ENCODE data around the gene TAAR6.
"Not testable (repeated sequence)": the region's sequence is repeated elsewhere in the genome, so short reads cannot be mapped to it uniquely, and the experiment has no call there.

TAAR6 gene

DNA sequence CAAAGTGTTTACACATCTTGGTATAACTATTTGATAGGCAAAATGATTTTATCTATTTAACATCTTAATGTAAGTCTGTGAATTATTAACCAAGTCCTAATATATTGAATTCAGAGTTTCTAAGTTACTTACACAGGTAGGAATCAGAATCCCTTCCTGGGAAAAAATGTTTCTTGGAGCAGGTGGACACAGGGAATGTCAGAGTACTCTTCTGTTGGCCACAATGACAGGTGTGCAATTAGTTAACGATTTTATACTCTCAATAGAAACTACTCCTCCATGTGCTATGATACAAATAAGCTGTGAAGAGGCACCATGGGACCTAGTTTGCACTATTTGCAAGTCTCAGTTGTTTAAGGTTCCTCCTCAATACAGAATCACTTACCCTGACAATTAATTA lies 20.2 kb downstream of the TAAR6 start:
- Histone ChIP-seq H3K9ac (ENCODE audit: low read depth, low read length) (no peak overlapping the region), H3K4me3 (ENCODE audit: low read length) (no peak overlapping the region), H3K36me3 (ENCODE audit: insufficient read depth, low read depth, low read length) (no peaks in the 10 kb centered on the region), H3K9me3 (ENCODE audit: insufficient read depth, low read depth, low read length) (no peaks in the 10 kb centered on the region), H3K27me3 (ENCODE audit: insufficient read depth, low read length) (no peaks in the 10 kb centered on the region), H3K4me1 (ENCODE audit: insufficient read depth, low read length) (no peaks in the 10 kb centered on the region), H3K27ac (ENCODE audit: low read length) (no peak overlapping the region)

DNA sequence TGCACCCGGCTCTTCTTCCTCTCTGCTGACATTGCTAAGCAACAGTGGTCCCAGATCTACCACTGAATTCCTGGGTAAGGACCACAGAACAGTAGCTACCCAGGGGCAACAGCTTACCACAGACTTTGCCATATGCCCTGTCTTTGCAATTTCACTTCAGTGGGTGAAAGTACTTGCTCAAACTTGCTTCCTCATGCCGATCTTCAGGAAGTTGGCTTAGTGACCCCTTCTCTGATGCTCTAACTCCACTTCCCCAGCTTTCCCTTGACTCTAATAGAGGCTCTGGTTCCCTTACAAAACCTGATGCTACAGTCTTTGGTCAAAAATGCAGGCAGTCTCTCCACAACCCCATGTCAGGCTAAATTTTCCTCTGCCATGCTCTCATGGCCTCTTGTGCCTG lies 22.7 kb downstream of the TAAR6 start:
- Histone ChIP-seq H3K27ac (ENCODE audit: low read length) (no peak overlapping the region), H3K4me1 (ENCODE audit: insufficient read depth, low read length) (no peaks in the 10 kb centered on the region), H3K36me3 (ENCODE audit: insufficient read depth, low read depth, low read length) (no peaks in the 10 kb centered on the region)

DNA sequence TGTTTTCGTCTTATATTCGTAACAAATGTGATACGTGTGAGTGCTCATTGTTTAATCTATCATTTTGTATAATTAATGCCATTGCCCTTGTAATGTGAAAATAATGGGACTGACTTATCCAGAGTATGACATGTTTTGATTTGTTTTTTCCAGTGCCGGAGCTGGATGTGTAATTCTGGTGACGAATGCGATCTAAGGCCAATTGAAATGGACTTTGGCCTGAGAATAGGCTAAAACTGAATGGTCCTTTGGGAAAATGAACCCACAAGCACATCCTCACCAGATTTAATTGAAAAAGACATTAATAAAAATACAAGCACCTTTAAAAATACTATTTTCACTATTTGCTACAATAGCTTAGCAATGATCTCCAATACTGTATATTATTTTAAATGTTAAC lies 26.1 kb downstream of the TAAR6 start:
- Histone ChIP-seq H3K36me3 (ENCODE audit: insufficient read depth, low read depth, low read length) (no peaks in the 10 kb centered on the region), H3K4me1 (ENCODE audit: insufficient read depth, low read length) (no peaks in the 10 kb centered on the region), H3K4me3 (ENCODE audit: low read length) (no peak overlapping the region), H3K9me3 (ENCODE audit: insufficient read depth, low read depth, low read length) (no peaks in the 10 kb centered on the region), H3K27me3 (ENCODE audit: insufficient read depth, low read length) (no peaks in the 10 kb centered on the region), H3K9ac (ENCODE audit: low read depth, low read length) (no peak overlapping the region), H3K27ac (ENCODE audit: low read length) (no peak overlapping the region)

More for the DNA sequence above, 22.7 kb downstream of the TAAR6 start:
- no peak overlapping the region for H3K9ac ChIP-seq (ENCODE audit: low read depth, low read length)
- H3K27me3 ChIP-seq (ENCODE audit: insufficient read depth, low read length): no peaks in the 10 kb centered on the region
- no peaks in the 10 kb centered on the region for H3K9me3 ChIP-seq (ENCODE audit: insufficient read depth, low read depth, low read length)
- no peak overlapping the region for H3K4me3 ChIP-seq (ENCODE audit: low read length)

DNA sequence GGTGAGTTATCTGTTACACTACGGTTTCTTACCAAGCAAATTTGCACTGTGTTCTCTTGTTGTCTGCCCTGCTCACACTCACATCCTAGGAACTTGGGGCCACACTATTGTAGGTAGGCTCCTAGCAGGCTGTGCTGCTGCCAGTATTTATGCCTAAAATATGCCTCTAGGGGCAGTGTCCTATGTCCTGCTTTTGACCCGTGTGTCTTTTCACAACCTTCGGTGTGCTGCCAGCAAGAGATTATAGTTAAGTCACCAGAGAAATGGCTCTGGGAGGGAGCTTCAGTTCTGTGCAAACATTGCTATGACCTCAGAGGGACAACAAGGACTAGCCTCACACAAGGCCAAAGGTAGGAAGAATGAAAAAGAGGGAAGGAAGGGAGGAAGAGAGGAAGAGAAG lies 28.4 kb downstream of the TAAR6 start:
- Histone ChIP-seq H3K9me3 (ENCODE audit: insufficient read depth, low read depth, low read length) (no peaks in the 10 kb centered on the region), H3K4me1 (ENCODE audit: insufficient read depth, low read length) (no peaks in the 10 kb centered on the region), H3K36me3 (ENCODE audit: insufficient read depth, low read depth, low read length) (no peaks in the 10 kb centered on the region), H3K27me3 (ENCODE audit: insufficient read depth, low read length) (no peaks in the 10 kb centered on the region), H3K4me3 (ENCODE audit: low read length) (no peak overlapping the region), H3K9ac (ENCODE audit: low read depth, low read length) (no peak overlapping the region), H3K27ac (ENCODE audit: low read length) (no peak overlapping the region)

DNA sequence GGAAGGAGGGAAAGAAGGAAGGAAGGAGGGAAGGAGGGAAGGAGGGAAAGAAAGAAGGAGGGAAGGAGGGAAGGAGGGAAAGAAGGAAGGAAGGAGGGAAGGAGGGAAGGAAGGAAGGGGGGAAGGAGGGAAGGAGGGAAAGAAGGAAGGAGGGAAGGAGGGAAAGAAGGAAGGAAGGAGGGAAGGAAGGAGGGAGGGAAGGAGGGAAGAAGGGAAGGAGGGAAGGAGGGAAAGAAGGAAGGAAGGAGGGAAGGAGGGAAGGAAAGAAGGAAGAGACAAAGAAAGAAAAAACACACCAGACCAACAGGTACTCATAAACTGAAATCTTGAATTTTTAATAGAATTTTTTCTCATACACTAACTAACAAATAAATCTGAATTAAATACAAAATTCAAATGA lies 30.8 kb downstream of the TAAR6 start:
- H3K27ac ChIP-seq (ENCODE audit: low read length); H3K9me3 ChIP-seq (ENCODE audit: insufficient read depth, low read depth, low read length); H3K4me3 ChIP-seq (ENCODE audit: low read length); H3K9ac ChIP-seq (ENCODE audit: low read depth, low read length); H3K36me3 ChIP-seq (ENCODE audit: insufficient read depth, low read depth, low read length); H3K27me3 ChIP-seq (ENCODE audit: insufficient read depth, low read length); H3K4me1 ChIP-seq (ENCODE audit: insufficient read depth, low read length): not testable (repeated sequence)

DNA sequence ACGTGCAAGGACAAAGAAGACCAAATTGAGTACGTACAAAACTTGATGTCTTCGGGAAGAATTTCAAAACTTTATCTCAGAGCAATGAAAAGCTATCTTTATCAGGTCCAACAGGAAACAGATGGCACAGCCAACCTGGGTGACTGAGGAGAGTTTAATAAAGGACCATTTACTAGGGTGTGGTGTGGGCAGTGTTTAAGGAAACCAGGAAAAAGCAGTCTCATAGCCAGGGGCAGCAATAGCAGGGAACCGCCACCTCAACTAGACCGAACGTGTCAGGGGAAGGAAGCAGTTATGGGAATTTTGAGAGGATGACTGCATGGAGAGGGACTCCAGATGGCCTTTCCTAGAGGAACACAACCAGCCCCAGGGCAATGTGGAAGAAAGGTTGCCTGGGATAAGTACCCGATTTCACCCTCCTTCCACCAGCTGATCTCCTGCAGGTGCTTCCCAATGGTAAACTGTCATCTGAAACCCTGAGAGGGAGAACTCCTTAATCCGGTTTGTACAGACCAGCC lies 34.6 kb downstream of the TAAR6 start:
- Histone ChIP-seq H3K4me3 (ENCODE audit: low read length) (no peak overlapping the region), H3K9me3 (ENCODE audit: insufficient read depth, low read depth, low read length) (no peaks in the 10 kb centered on the region), H3K36me3 (ENCODE audit: insufficient read depth, low read depth, low read length) (no peaks in the 10 kb centered on the region), H3K27me3 (ENCODE audit: insufficient read depth, low read length) (no peaks in the 10 kb centered on the region), H3K27ac (ENCODE audit: low read length) (no peak overlapping the region), H3K9ac (ENCODE audit: low read depth, low read length) (no peak overlapping the region), H3K4me1 (ENCODE audit: insufficient read depth, low read length) (no peaks in the 10 kb centered on the region)

DNA sequence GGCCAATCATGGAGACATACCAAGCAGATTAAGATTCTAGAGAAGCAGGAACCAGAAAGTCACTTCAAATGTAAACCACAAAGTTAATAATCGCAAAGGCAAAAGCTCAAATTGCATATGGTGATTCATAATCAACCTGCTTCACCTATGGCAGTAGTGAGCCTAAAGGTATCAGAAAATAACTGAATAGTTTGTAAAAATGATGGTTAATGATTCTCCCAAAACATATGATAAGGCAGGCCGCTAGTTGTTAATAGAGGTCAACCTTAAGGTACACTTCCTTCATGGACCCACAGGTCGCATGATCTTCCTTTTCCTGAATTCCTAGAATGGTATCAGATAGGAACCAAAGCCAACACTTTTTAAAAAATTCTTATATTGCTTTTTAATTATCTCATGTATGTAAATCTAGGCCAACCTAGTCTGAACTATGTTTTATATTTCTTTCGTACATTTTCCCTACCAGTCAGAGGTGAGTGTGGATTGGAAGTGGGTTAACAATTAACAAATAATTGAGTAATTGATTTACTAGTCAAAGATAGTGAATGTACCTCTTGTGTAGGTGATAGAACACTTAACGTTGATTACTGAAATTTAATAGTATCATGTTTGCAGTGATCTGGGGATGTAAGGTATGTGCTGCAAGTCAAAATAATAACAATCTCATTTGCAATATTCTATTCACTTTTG lies 37.6 kb downstream of the TAAR6 start:
- Histone ChIP-seq H3K9ac (ENCODE audit: low read depth, low read length) (no peak overlapping the region), H3K4me1 (ENCODE audit: insufficient read depth, low read length) (no peaks in the 10 kb centered on the region), H3K4me3 (ENCODE audit: low read length) (no peak overlapping the region), H3K9me3 (ENCODE audit: insufficient read depth, low read depth, low read length) (no peaks in the 10 kb centered on the region), H3K27me3 (ENCODE audit: insufficient read depth, low read length) (no peaks in the 10 kb centered on the region), H3K36me3 (ENCODE audit: insufficient read depth, low read depth, low read length) (no peaks in the 10 kb centered on the region), H3K27ac (ENCODE audit: low read length) (no peak overlapping the region)

DNA sequence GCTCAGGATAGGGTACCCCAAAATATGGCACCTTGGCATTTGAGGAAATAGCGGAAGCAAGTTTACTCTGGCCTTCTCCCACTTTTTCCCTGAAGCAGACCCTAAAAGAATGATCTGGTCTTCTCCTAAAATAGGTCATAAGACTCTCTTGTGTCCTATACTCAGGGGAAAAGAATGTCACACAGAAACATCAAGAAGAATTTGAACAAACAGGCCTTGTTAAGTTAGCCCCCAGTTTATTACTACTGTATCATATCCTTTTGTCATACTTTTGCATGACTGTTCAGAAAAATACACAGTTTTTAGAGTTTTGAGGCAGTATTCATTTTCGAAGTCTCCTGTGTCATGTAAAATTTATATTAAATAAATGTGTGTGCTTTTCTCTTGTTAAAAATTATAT lies 41.5 kb downstream of the TAAR6 start:
- no peaks in the 10 kb centered on the region for H3K36me3 ChIP-seq (ENCODE audit: insufficient read depth, low read depth, low read length)
- H3K27me3 ChIP-seq (ENCODE audit: insufficient read depth, low read length): no peaks in the 10 kb centered on the region
- H3K9me3 ChIP-seq (ENCODE audit: insufficient read depth, low read depth, low read length): no peaks in the 10 kb centered on the region
- H3K4me1 ChIP-seq (ENCODE audit: insufficient read depth, low read length): no peaks in the 10 kb centered on the region
- no peak overlapping the region for H3K4me3 ChIP-seq (ENCODE audit: low read length)
- no peak overlapping the region for H3K9ac ChIP-seq (ENCODE audit: low read depth, low read length)
- no peak overlapping the region for H3K27ac ChIP-seq (ENCODE audit: low read length)

DNA sequence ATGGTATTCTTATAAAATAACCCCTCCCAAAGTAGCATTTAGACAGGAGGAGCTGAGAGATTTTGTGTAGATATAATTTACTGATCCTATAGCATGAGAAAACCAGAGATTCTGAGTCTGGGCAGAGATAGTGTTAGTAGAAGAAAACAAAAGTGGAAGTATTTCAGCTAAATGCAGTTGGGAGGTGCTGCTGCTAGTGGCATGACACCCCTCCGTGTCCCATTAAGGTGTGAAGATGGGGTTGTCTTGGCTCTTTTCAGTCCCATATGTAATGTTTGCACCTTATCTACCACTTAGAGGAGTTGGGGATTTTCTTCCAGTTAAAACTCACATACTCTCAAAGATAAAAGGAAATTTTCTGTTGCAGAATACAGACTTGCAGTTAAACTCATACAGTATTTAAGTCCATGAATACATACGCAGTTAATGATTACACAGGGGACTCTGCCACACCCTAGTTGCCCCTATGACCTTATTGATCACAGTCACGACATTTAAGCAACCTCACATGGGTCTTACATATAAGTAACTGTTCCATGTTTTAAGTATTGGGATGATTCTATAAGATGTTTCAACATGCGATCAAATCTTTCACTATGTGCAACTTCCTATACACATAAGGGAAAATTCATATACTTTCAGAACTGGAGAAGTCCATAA lies 42.5 kb downstream of the TAAR6 start:
- Histone ChIP-seq H3K4me3 (ENCODE audit: low read length) (no peak overlapping the region), H3K4me1 (ENCODE audit: insufficient read depth, low read length) (no peaks in the 10 kb centered on the region), H3K9me3 (ENCODE audit: insufficient read depth, low read depth, low read length) (no peaks in the 10 kb centered on the region), H3K27me3 (ENCODE audit: insufficient read depth, low read length) (no peaks in the 10 kb centered on the region), H3K27ac (ENCODE audit: low read length) (no peak overlapping the region), H3K36me3 (ENCODE audit: insufficient read depth, low read depth, low read length) (no peaks in the 10 kb centered on the region), H3K9ac (ENCODE audit: low read depth, low read length) (no peak overlapping the region)

DNA sequence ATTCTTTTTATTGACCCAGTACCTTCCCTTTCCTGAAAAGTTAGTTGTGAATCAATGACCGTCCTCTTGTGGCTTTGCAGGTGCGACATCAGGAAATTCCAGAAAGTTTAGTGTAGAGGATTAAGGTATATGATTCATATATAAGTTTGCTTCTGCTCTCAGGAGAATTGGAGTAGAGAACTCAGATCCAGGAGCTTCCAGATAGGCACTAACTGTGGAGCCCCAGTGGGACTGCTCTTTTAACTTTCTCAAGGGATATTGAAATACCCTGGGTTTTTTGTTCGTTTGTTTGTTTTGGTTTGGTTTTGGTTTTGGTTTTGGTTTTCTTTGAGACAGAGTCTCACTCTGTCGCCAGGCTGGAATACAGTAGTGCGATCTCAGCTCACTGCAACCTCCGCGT lies 44.4 kb downstream of the TAAR6 start:
- Histone ChIP-seq H3K27me3 (ENCODE audit: insufficient read depth, low read length) (no peaks in the 10 kb centered on the region), H3K9ac (ENCODE audit: low read depth, low read length) (no peak overlapping the region), H3K9me3 (ENCODE audit: insufficient read depth, low read depth, low read length) (no peaks in the 10 kb centered on the region), H3K4me1 (ENCODE audit: insufficient read depth, low read length) (no peaks in the 10 kb centered on the region), H3K4me3 (ENCODE audit: low read length) (no peak overlapping the region), H3K36me3 (ENCODE audit: insufficient read depth, low read depth, low read length) (no peaks in the 10 kb centered on the region), H3K27ac (ENCODE audit: low read length) (no peak overlapping the region)

DNA sequence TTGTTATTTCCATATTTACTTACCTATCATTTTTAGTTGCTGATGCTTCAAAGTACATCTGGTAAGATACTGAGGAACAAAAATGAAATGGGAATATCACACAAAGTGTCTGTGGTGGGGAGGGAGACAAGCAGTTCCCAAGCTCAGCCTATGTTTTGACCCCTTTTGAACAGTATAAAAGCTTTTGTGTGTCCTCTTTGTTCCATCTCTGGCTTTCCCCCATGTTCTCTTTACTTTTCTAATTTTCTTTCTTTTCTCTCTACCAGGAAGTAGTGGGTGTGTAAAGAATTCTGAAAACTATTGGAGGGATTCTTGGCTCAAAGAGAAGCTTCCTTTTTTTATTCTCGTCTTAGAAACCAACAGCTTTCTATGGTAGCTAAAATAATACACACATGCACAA lies 46.6 kb downstream of the TAAR6 start:
- Histone ChIP-seq H3K4me1 (ENCODE audit: insufficient read depth, low read length) (no peaks in the 10 kb centered on the region), H3K4me3 (ENCODE audit: low read length) (no peak overlapping the region), H3K36me3 (ENCODE audit: insufficient read depth, low read depth, low read length) (no peaks in the 10 kb centered on the region), H3K27me3 (ENCODE audit: insufficient read depth, low read length) (no peaks in the 10 kb centered on the region), H3K9ac (ENCODE audit: low read depth, low read length) (no peak overlapping the region), H3K9me3 (ENCODE audit: insufficient read depth, low read depth, low read length) (no peaks in the 10 kb centered on the region), H3K27ac (ENCODE audit: low read length) (no peak overlapping the region)
